A549 (cell line): ENCODE measurements around the gene ELANE. TPM values are rescaled to one million over a fixed set of nuclear protein-coding genes. Genes with fewer than 3 reads are reported as not detected.
A peak's percentile ranks its signal among the peaks of the same experiment; 100 is the strongest.
"Not testable (repeated sequence)": the region's sequence is repeated elsewhere in the genome, so short reads cannot be mapped to it uniquely, and the experiment has no call there.

Experiments
- ATAC-seq, 2 experiments: fragments of 200-7000 bp in 1 of 2; fragments of >200 bp in 1 of 2; cut with Nextera tagmentation in 1 of 2; cut with Tn5 transposase in 1 of 2; 3 replicates each; pipeline versions ENCODE4 v1.8.0 to v1.9.1; 2018 to 2020; ENCODE audit warnings: mild to moderate bottlenecking in 1 of 2, moderate library complexity in 1 of 2
- CTCF ChIA-PET: fragments of 300-600 bp; sonication (Branson Sonifier 250); formaldehyde crosslinking; extraction: SDS; loops from one replicate; lab custom pipeline; 2021; ENCODE audit warnings: antibody characterized with exemption, inconsistent platforms; lab: Yijun Ruan, JAX
- POLR2A ChIA-PET: fragments of 350-600 bp; formaldehyde crosslinking; extraction: SDS; loops from one replicate; lab custom pipeline; 2021; ENCODE audit warnings: antibody characterized with exemption, inconsistent platforms; lab: Yijun Ruan, JAX
- DNase-seq, 2 experiments: peaks; one replicate each; pipeline versions ENCODE4 v3.0.0 to v3.0.0-alpha.2; 2011 to 2016; ENCODE audit warnings: low read depth in 1 of 2, low spot score in 1 of 2
- FAIRE-seq: peaks from 2 replicates; lab custom pipeline; 2011; peaks lifted over from hg19 to GRCh38; lab: Jason Lieb, UNC
- H3K27ac ChIP-seq, 2 experiments: fragments of >200 bp; sonication (Bioruptor Twin); formaldehyde crosslinking; 3 replicates each; pipeline ENCODE4 v1.5.1; 2016 to 2017
- H3K4me1 ChIP-seq: fragments of >200 bp; sonication (Bioruptor Twin); formaldehyde crosslinking; 3 replicates; pipeline ENCODE4 v1.6.1; 2016
- H3K4me2 ChIP-seq: fragments of >200 bp; sonication (Bioruptor Twin); formaldehyde crosslinking; 3 replicates; pipeline ENCODE4 v1.6.1; 2016
- H3K4me3 ChIP-seq: fragments of >200 bp; sonication (Bioruptor Twin); formaldehyde crosslinking; 3 replicates; pipeline ENCODE4 v1.5.1; 2016
- H3K9me3 ChIP-seq: fragments of >200 bp; sonication (Bioruptor Twin); formaldehyde crosslinking; 3 replicates; pipeline ENCODE4 v1.6.1; 2016
- CHD2 ChIP-seq: fragments of 150-350 bp; IDR thresholded peaks from 2 replicates; pipeline ENCODE4 v1.6.1; 2014; ENCODE audit warnings: low read length; ENCODE audit not compliant: partially characterized antibody
- CHD4 ChIP-seq: fragments of 200-600 bp; sonication (generic); IDR thresholded peaks from 2 replicates; pipeline ENCODE4 v1.6.1; 2016; ENCODE audit warnings: antibody characterized with exemption, mild to moderate bottlenecking, borderline replicate concordance
- FOXS1 ChIP-seq: fragments of 250-450 bp; sonication (Bioruptor Pico); IDR thresholded peaks from 2 replicates; pipeline ENCODE4 v1.5.0; 2020; ENCODE audit warnings: mild to moderate bottlenecking, moderate library complexity
- HMGXB4 ChIP-seq: fragments of 250-450 bp; sonication (Bioruptor Pico); IDR thresholded peaks from 2 replicates; pipeline ENCODE4 v1.5.0; 2021; ENCODE audit warnings: mild to moderate bottlenecking, moderate library complexity, borderline replicate concordance
- JUNB ChIP-seq: fragments of >200 bp; sonication (Bioruptor Twin); formaldehyde crosslinking; IDR thresholded peaks from 2 replicates; pipeline ENCODE4 v1.6.1; 2016
- PHF8 ChIP-seq: fragments of 200-600 bp; sonication (generic); IDR thresholded peaks from 2 replicates; pipeline ENCODE4 v1.6.1; 2016; ENCODE audit warnings: low read depth, mild to moderate bottlenecking, antibody characterized with exemption, moderate library complexity, borderline replicate concordance
- REST ChIP-seq: fragments of 200-600 bp; sonication (generic); IDR thresholded peaks from 2 replicates; pipeline ENCODE4 v1.6.1; 2016; ENCODE audit warnings: antibody characterized with exemption, mild to moderate bottlenecking, moderate library complexity
- RNF2 ChIP-seq: fragments of 200-600 bp; sonication (generic); IDR thresholded peaks from 2 replicates; pipeline ENCODE4 v1.6.1; 2016; ENCODE audit warnings: low read depth, mild to moderate bottlenecking, antibody characterized with exemption, moderate library complexity, borderline replicate concordance
- ZSCAN20 ChIP-seq: fragments of 250-450 bp; sonication (Bioruptor Pico); IDR thresholded peaks from 2 replicates; pipeline ENCODE4 v1.8.0; 2022; ENCODE audit warnings: mild to moderate bottlenecking, moderate library complexity
- WGBS: methylation state at CpG from one replicate; pipeline ENCODE4 v1.1.6; 2017; ENCODE audit errors: missing lambda C conversion rate; 5-methylcytosine and 5-hydroxymethylcytosine counted together
- polyA plus RNA-seq, 4 experiments: library from polyadenylated mRNA; depleted of rRNA in 3 of 4; stranded (reverse); fragments of >200 nt; fragmentation: RNase III in 1 of 4; extraction: RNeasy Plus Mini Kit Qiagen cat#74134 plus additional on column Dnase treatment in 1 of 4; gene quantifications; 2 replicates in 3 of 4; 3 replicates in 1 of 4; pipeline ENCODE4 v1.2.3, GENCODE V29; 2011 to 2017

Gene ELANE
- polyA plus RNA-seq, 2 of the 4 experiments (the other 2 are of a cell fraction) = 0.15 to 0.35 TPM

- TF ChIP-seq HMGXB4 (CRISPR knock-in tag) = no peak
- TF ChIP-seq, all 56 proteins: peak for 0
These were observed 36.2 kb upstream of the ELANE start (continued) for GRCh38 chr19:815775-816499.

GRCh38 chr19:816500-816857 is 35.6 kb upstream of the ELANE start:
- DNase-seq = no peak
- POLR2A ChIA-PET = no interaction called here
- Histone ChIP-seq H3K9me3 (no peaks in the 10 kb centered on the region), H3K4me3 (no peak overlapping the region), H3K4me1 (no peaks in the 10 kb centered on the region), H3K27ac (no peak overlapping the region), H3K4me2 (no peak overlapping the region)
- ATAC-seq = peak in 1 of 2 experiments; percentile 1; a peak in 1 of 6 replicates
- no peak for TF ChIP-seq CHD4
- TF ChIP-seq ZSCAN20 (CRISPR knock-in tag) = no peak
- no peak for TF ChIP-seq RNF2
- no peak for TF ChIP-seq FOXS1
- TF ChIP-seq CHD2 = no peak
- no peak for TF ChIP-seq JUNB
- 93% methylated on average over 2 of the region's 2 CpGs for WGBS
- CTCF ChIA-PET = no interaction called here
- FAIRE-seq = no peak

GRCh38 chr19:820212-820611 is 31.9 kb upstream of the ELANE start:
- H3K9me3 ChIP-seq, H3K4me2 ChIP-seq, H3K4me1 ChIP-seq, FAIRE-seq, POLR2A ChIA-PET, H3K27ac ChIP-seq, H3K4me3 ChIP-seq, DNase-seq, ATAC-seq: not testable (repeated sequence)
- WGBS = 76% methylated on average over 5 of the region's 5 CpGs
- CTCF ChIA-PET = interaction anchor here (0.6 kb wide), 1 partner anchor 158 kb away, joined by 3 read pairs; no protein-coding TSS in a partner anchor

- ChIA-PET POLR2A (no interaction called here), CTCF (no interaction called here)
- WGBS = no CpG with 5 or more reads among the region's 64 CpGs
- no peak for DNase-seq
- H3K9me3 ChIP-seq = no peaks in the 10 kb centered on the region
- peak overlapping the region; percentile 78 to 88 for H3K27ac ChIP-seq
- H3K4me1 ChIP-seq = peaks cover 7% of the 10 kb centered on the region; the same call in 2 of the 3 replicates
- H3K4me3 ChIP-seq = peak overlapping the region; percentile 73
- peak; percentile 48 to 52 for ATAC-seq
- TF ChIP-seq REST (no peak), PHF8 (peak; percentile 47; the same call in 1 of the 2 replicates)
- FAIRE-seq = no peak
- peak overlapping the region; percentile 94 for H3K4me2 ChIP-seq
These were observed 30.8 kb upstream of the ELANE start for GRCh38 chr19:821231-821824.
